AG09319 (cell line): Measurements from ENCODE around the gene MYO7A.

Experiments used
- DNase-seq: peaks from one replicate; pipeline ENCODE4 v3.0.0-alpha.2; 2010; ENCODE audit warnings: low read depth; ENCODE audit errors: extremely low read depth
- TF ChIP-seq, protein P1 (sequence below): IDR thresholded peaks from 2 replicates; pipeline ENCODE4 v1.5.1; 2011; ENCODE audit warnings: low read depth, mild to moderate bottlenecking, inconsistent platforms, low read length, moderate library complexity

The MYO7A gene

DNA sequence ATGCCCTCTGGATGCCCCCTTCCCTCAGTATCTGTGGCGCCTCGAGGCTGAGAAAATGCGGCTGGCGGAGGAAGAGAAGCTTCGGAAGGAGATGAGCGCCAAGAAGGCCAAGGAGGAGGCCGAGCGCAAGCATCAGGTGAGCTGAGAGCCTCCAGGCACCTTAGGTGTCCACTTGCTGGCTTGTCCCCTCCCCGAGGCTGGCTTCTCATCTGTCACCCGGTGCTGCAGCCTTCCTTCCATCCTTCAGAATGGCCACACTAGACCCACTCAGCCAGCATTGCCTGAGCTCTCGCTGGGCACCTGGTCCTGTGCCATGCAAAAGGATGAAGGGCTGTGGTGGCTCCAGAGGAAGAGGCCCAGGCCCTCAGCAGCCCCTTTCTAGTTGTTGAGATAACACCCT, 52.3 kb downstream of the MYO7A start:
- no peak for DNase-seq

DNA sequence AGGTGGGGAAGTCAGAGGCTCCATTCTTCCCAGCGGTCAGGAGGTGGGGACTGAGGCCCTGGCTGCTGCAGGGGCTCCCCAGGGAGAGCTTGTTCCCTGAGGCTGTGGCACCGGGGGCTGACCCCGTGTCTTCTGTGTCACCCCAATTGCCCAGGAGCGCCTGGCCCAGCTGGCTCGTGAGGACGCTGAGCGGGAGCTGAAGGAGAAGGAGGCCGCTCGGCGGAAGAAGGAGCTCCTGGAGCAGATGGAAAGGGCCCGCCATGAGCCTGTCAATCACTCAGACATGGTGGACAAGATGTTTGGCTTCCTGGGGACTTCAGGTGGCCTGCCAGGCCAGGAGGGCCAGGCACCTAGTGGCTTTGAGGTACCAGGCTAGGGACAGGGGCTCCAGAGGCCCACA, 53.2 kb downstream of the MYO7A start:
- TF ChIP-seq, protein P1, sequence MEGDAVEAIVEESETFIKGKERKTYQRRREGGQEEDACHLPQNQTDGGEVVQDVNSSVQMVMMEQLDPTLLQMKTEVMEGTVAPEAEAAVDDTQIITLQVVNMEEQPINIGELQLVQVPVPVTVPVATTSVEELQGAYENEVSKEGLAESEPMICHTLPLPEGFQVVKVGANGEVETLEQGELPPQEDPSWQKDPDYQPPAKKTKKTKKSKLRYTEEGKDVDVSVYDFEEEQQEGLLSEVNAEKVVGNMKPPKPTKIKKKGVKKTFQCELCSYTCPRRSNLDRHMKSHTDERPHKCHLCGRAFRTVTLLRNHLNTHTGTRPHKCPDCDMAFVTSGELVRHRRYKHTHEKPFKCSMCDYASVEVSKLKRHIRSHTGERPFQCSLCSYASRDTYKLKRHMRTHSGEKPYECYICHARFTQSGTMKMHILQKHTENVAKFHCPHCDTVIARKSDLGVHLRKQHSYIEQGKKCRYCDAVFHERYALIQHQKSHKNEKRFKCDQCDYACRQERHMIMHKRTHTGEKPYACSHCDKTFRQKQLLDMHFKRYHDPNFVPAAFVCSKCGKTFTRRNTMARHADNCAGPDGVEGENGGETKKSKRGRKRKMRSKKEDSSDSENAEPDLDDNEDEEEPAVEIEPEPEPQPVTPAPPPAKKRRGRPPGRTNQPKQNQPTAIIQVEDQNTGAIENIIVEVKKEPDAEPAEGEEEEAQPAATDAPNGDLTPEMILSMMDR: no peak
- DNase-seq: no peak

More for the DNA sequence above, 52.3 kb downstream of the MYO7A start:
- TF ChIP-seq, protein P1: no peak

DNA sequence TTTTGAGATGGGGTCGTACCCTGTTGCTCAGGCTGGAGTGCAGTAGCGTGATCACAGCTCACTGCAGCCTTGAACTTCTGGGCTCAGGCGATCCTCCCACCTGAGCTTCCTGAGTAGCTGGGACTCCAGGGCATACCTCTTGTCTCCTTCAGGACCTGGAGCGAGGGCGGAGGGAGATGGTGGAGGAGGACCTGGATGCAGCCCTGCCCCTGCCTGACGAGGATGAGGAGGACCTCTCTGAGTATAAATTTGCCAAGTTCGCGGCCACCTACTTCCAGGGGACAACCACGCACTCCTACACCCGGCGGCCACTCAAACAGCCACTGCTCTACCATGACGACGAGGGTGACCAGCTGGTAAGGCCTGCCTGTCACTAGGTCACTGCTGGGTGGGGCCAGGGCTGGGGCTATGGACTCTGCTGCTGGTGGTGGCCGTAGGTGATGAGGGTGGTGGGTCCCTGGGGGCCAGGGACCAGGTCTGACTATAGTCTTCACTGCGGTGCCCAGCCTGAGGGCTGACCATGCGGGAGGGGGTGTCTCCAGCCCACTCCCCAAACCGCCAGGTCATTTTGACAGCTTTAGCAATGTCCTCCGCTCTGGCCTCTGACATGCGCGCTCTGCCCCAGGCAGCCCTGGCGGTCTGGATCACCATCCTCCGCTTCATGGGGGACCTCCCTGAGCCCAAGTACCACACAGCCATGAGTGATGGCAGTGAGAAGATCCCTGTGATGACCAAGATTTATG, 53.9 kb downstream of the MYO7A start:
- TF ChIP-seq, protein P1: no peak
- DNase-seq: no peak

DNA sequence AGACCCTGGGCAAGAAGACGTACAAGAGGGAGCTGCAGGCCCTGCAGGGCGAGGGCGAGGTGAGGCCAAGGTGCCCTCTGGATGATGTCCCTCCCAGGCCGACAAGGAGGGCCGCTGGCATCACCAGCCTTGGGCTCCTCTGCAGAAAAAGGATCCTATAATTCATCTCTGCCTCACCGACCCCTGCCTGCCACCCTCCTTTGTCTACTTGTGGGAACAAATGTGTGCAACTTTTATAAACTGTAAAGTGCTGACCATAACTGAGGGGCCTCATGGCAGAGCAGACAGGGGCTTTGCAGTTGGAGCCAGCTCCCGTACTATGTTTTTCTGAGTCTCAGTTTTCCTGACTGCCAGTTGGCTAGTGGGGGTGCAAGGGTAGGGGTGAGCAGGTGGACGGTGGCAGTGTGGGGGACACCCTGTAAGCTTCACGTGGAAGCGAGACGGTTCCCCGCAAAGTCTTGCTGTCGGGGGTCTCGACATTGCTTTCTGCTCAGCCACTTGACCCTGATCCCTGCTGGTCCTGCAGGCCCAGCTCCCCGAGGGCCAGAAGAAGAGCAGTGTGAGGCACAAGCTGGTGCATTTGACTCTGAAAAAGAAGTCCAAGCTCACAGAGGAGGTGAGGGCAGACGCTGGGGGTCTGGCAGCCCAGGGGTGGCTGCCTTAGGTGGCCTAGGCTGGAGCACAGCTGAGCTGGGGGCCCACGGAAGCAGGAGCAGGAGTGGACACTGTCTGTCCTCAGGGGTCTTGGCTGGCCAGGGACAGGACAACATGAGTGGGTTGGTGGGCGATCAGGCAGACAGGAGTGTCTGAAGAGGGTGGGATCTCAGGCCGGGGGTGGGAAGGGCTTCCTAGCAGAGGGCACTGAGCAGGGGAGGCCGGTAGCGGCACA, 54.7 kb downstream of the MYO7A start:
- no peak for DNase-seq
- TF ChIP-seq, protein P1: no peak

DNA sequence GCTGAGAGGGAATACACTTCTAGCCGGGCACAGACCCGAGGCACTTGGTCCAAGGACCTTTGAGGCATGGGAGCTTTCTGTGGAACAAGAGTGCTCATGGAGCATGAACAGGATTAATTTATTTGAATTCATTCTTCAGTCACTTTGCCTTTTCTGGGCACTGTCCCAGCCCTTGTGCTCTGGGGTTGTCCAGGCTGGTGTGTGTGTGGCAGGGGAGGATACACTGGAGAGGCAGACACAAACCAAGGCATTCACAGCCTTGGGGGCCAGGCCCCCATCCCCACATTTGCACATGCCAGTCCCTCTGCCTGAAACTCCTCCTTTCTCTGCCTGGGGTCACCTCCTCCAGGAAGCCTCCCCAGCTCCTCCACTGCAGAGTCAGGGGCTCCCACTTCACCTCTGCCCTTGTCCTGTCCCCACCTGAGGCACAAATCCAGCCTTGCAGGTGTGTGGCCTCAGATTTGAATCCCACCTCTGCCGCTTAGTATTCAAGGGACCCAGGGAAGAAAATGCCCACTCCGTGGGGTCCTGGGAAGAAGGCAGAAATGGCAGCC, 55.5 kb downstream of the MYO7A start:
- no peak for DNase-seq

DNA sequence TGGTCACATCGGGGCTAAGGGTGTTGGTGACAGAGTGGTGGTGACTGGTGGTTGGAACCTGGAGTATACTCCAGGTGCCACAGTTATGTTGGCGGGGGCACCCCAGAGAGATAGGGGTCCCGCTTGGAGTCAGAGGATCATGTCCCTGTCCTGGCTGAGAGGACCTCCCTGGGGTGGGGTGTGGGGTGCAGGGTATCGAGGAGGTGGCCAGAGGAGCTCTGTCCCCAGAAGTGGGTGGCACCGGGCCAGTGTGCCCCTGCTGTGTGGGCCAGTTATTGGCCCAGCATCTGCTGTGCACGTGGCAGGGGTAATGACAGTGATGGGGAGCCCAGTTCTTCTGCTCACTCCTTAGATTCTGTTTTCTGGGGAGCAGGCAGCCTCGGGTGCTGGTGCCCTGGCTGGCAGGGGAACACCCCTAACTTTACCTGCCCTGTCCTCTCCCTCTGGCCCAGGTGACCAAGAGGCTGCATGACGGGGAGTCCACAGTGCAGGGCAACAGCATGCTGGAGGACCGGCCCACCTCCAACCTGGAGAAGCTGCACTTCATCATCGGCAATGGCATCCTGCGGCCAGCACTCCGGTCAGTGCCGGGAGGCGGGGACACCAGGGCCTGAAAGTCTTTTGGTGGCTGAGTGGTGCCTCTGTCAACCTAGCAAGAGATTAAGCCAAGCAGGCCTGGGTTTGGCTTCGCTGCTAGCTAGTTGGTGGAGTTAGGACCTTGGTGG, 56.3 kb downstream of the MYO7A start:
- DNase-seq: no peak
- TF ChIP-seq, protein P1: no peak

More for the DNA sequence above, 55.5 kb downstream of the MYO7A start:
- TF ChIP-seq, protein P1: no peak
